ENCODE results near the gene SERPINA5. TPM values are rescaled to one million over a fixed set of nuclear protein-coding genes. Genes with fewer than 3 reads are reported as not detected.

SERPINA5 gene
- total and polyA plus RNA-seq, 2 of the 8 experiments (the other 6 are each of a cell fraction or from before 2014, with no cell fraction given): 1.8 to 1.9 TPM

GRCh38 chr14:94543449-94544124 lies 37.6 kb upstream of the SERPINA5 start:
- peak overlapping the region; percentile 40 for H3K18ac ChIP-seq (ENCODE audit: extremely low read depth, low read length)
- DNase-seq (ENCODE audit: low read depth in 1 of 2, low spot score in 2 of 2) (no peak), FAIRE-seq (no peak)
- H3K9me3 ChIP-seq (ENCODE audit: insufficient read depth in 2 of 2, low read depth in 1 of 2, low read length in 1 of 2): no peaks in the 10 kb centered on the region
- H4K20me1 ChIP-seq (replicated peaks in 1 of 2; ENCODE audit: control insufficient read depth in 1 of 2, insufficient read depth in 2 of 2, low read length in 2 of 2): no peaks in the 10 kb centered on the region
- peaks cover 0 to 10% (median 7%) of the 10 kb centered on the region in 4 experiments; a peak in 5 of 7 replicates for H3K4me1 ChIP-seq (replicated peaks in 1 of 4; ENCODE audit: control insufficient read depth in 3 of 4, insufficient read depth in 4 of 4, low read length in 3 of 4)
- H2AK5ac ChIP-seq (ENCODE audit: low read depth, low read length): no peak overlapping the region
- no peak overlapping the region for H3K14ac ChIP-seq (ENCODE audit: insufficient read length)
- H3K79me2 ChIP-seq (ENCODE audit: control insufficient read depth in 1 of 2, insufficient read depth in 2 of 2, low read length in 2 of 2): no peaks in the 10 kb centered on the region
- H3K56ac ChIP-seq (replicated peaks; ENCODE audit: insufficient read length, low read depth, low read length): no peak overlapping the region
- H3K4me3 ChIP-seq (ENCODE audit: extremely low read depth in 1 of 4, insufficient read depth in 2 of 4, low read depth in 3 of 4, low read length in 4 of 4): no peak overlapping the region
- 91% methylated on average over 14 of the region's 15 CpGs; no CpG with 5 or more reads in 1 of the 2 experiments for WGBS, 2 experiments (ENCODE audit: extremely low coverage in 1 of 2, insufficient coverage in 1 of 2, insufficient read length in 1 of 2, insufficient replicate concordance in 2 of 2, low coverage in 1 of 2, low lambda C conversion rate in 2 of 2, missing lambda C conversion rate in 1 of 2)
- no peak overlapping the region for H2BK12ac ChIP-seq (ENCODE audit: low read depth, low read length)
- ChIA-PET POLR2A (ENCODE audit: partially characterized antibody) (no interaction called here), CTCF (ENCODE audit: partially characterized antibody) (interaction anchor here (1.0 to 7.8 kb wide), 8 partner anchors 41 to 194 kb away, joined by 3 to 56 read pairs (median 4); no protein-coding TSS in a partner anchor)
- 0 out of 2 replicates have a peak overlapping the region, but pooled peaks have one; percentile 4 for H2BK5ac ChIP-seq (ENCODE audit: low read depth, low read length)
- H4K5ac ChIP-seq (ENCODE audit: insufficient read length, low read depth, low read length): no peak overlapping the region
- H3K79me1 ChIP-seq (ENCODE audit: low read depth, low read length): no peaks in the 10 kb centered on the region
- no peak overlapping the region for H3K9ac ChIP-seq (replicated peaks in 1 of 4; ENCODE audit: extremely low read depth in 1 of 4, low read depth in 3 of 4, low read length in 3 of 4)
- no peaks in the 10 kb centered on the region for H3K23me2 ChIP-seq (ENCODE audit: low read depth, low read length)
- no peak overlapping the region for H2BK120ac ChIP-seq (replicated peaks; ENCODE audit: low read depth, low read length)
- H3K4ac ChIP-seq (replicated peaks; ENCODE audit: insufficient read length, low read depth, low read length): no peak overlapping the region
- TF ChIP-seq YY1 (IDR thresholded peaks at IDR 0.05; ENCODE audit: low read depth, low read length) (no peak), MAFK (IDR thresholded peaks at IDR 0.05; ENCODE audit: low read depth, low read length) (peak; percentile 32; the same call in 1 of the 2 replicates)
- no peaks in the 10 kb centered on the region for H3K36me3 ChIP-seq (ENCODE audit: control insufficient read depth in 2 of 4, insufficient read depth in 4 of 4, low read length in 3 of 4)
- no peak overlapping the region for H4K8ac ChIP-seq (ENCODE audit: extremely low read depth, insufficient read depth, low read length)
- no peak overlapping the region for H3K23ac ChIP-seq (ENCODE audit: insufficient read length)
- no peak overlapping the region for H3K27ac ChIP-seq (ENCODE audit: low read depth, low read length)
- no peaks in the 10 kb centered on the region for H3K27me3 ChIP-seq (replicated peaks in 1 of 4; ENCODE audit: control insufficient read depth in 3 of 4, extremely low read depth in 1 of 4, insufficient read depth in 3 of 4, low read length in 3 of 4)
- H2BK15ac ChIP-seq (ENCODE audit: low read length): no peak overlapping the region
- no peak overlapping the region for H4K91ac ChIP-seq (replicated peaks; ENCODE audit: insufficient read length, low read length)
- H2AFZ ChIP-seq (ENCODE audit: low read length): peak overlapping the region; percentile 31; the same call in 1 of the 2 replicates
- peak overlapping the region; percentile 24; the same call in 1 of the 2 replicates for H2BK20ac ChIP-seq (ENCODE audit: low read length)
- no peak overlapping the region for H3K4me2 ChIP-seq (ENCODE audit: insufficient read depth in 1 of 2, low read depth in 2 of 2, low read length in 2 of 2)

All from H1 (cell line).